Kidney (tissue), 14 donors: ENCODE measurements around the gene SLC2A9. TPM values are rescaled to one million over a fixed set of nuclear protein-coding genes. Genes with fewer than 3 reads are reported as not detected.
"Not testable (repeated sequence)": the region's sequence is repeated elsewhere in the genome, so short reads cannot be mapped to it uniquely, and the experiment has no call there.

ENCODE experiments used
- DNase-seq, 5 donors: peaks; one replicate each; pipeline ENCODE4 v3.0.0-alpha.2; 2013 to 2020
- FAIRE-seq: peaks from 2 replicates; lab custom pipeline; 2012; peaks lifted over from hg19 to GRCh38; lab: Jason Lieb, UNC
- H3K27ac ChIP-seq, 2 donors: one replicate each; pipeline ENCODE4 v1.7.0; 2013; ENCODE audit warnings: low read depth in 2 of 2, low read length in 2 of 2, inconsistent platforms in 1 of 2
- H3K27me3 ChIP-seq: one replicate; pipeline ENCODE4 v1.7.1; 2013; ENCODE audit warnings: low read length, inconsistent platforms; ENCODE audit not compliant: control insufficient read depth, insufficient read depth
- H3K36me3 ChIP-seq, 3 donors: one replicate each; pipeline versions ENCODE4 v1.7.0 to v1.7.1; 2013; ENCODE audit warnings: low read length in 3 of 3, control low read depth in 1 of 3, inconsistent platforms in 1 of 3; ENCODE audit not compliant: insufficient read depth in 3 of 3, control insufficient read depth in 2 of 3
- H3K4me1 ChIP-seq, 3 donors: one replicate each; pipeline versions ENCODE4 v1.7.0 to v1.7.1; 2013; ENCODE audit warnings: low read length in 3 of 3, inconsistent platforms in 1 of 3, low read depth in 1 of 3; ENCODE audit not compliant: control insufficient read depth in 2 of 3, insufficient read depth in 2 of 3
- H3K4me3 ChIP-seq, 3 donors: one replicate each; pipeline versions ENCODE4 v1.7.0 to v1.8.1; 2013; ENCODE audit warnings: low read length in 3 of 3, control low read depth in 1 of 3, inconsistent platforms in 1 of 3
- H3K9ac ChIP-seq, 3 donors: one replicate each; pipeline versions ENCODE4 v1.7.0 to v1.7.1; 2013; ENCODE audit warnings: low read length in 3 of 3, control low read depth in 1 of 3, inconsistent platforms in 1 of 3
- H3K9me3 ChIP-seq, 3 donors: one replicate each; pipeline versions ENCODE4 v1.7.0 to v1.7.1; 2013; ENCODE audit warnings: low read length in 3 of 3, control low read depth in 1 of 3, inconsistent platforms in 1 of 3; ENCODE audit not compliant: control insufficient read depth in 2 of 3, insufficient read depth in 1 of 3
- intact Hi-C: fragments of 100-400 bp; cut with DNase I; formaldehyde crosslinking; loops from one replicate; pipeline ENCODE4 v1.11.1; 2022
- polyA plus RNA-seq: library from polyadenylated mRNA; stranded (reverse); fragments of 350-450 nt; fragmentation: Illumina TruSeq; extraction: RNeasy Lipid Tissue Mini Kit (QIAGEN cat#74804); gene quantifications from one replicate; pipeline ENCODE4 v1.2.3, GENCODE V29; 2014; ENCODE audit warnings: low read depth, low replicate concordance; ENCODE audit not compliant: insufficient read depth
- total RNA-seq: library from RNA; stranded (reverse); fragmentation: NEBNext Ultra II Directional; extraction: Animal tissue kit (Norgen Biotek cat#: 25700); gene quantifications from one replicate; pipeline ENCODE4 v1.2.1, GENCODE V29; 2021
- TF ChIP-seq, protein P1 (sequence below): IDR thresholded peaks from 3 replicates; pipeline ENCODE4 v1.5.1; 2012; ENCODE audit warnings: mild to moderate bottlenecking, moderate library complexity, borderline replicate concordance; ENCODE audit not compliant: insufficient read depth; ENCODE audit errors: extremely low read depth
- donor health status: control.
- donor health status: control.
- donor health status: control.
- donor health status: control.
- donor health status: control.
- donor health status: DM: yes; HTN: yes; CAD: no.
- donor health status: Normal renal cell carcinoma (clear cell type).

The SLC2A9 gene
- total and polyA plus RNA-seq, 2 donors from 2014 or later: 41.5 to 47.6 TPM

DNA sequence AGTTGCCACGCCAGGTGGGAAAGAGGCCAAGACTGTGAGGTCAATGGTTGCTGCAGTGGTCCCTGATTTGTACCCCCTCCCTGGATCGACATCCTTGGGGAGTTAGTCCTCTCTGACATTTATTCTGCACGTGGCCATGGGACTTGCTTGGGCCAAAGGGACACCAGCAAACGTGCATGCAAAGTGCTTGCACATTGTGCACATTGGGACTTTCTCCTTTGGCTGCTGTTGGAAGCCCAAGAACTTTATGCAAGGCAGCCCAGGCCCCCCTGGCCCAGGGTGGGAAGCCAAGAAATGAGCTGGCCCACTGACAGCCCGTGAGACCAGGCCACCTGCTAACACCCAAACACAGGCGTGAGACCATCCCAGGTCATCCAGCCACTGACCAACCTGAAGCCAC lies 38.1 kb downstream of the SLC2A9 start:
- H3K4me1 ChIP-seq: no peaks in the 10 kb centered on the region
- FAIRE-seq (no peak), DNase-seq (no peak)
- H3K27me3 ChIP-seq: no peaks in the 10 kb centered on the region
- TF ChIP-seq, protein P1, sequence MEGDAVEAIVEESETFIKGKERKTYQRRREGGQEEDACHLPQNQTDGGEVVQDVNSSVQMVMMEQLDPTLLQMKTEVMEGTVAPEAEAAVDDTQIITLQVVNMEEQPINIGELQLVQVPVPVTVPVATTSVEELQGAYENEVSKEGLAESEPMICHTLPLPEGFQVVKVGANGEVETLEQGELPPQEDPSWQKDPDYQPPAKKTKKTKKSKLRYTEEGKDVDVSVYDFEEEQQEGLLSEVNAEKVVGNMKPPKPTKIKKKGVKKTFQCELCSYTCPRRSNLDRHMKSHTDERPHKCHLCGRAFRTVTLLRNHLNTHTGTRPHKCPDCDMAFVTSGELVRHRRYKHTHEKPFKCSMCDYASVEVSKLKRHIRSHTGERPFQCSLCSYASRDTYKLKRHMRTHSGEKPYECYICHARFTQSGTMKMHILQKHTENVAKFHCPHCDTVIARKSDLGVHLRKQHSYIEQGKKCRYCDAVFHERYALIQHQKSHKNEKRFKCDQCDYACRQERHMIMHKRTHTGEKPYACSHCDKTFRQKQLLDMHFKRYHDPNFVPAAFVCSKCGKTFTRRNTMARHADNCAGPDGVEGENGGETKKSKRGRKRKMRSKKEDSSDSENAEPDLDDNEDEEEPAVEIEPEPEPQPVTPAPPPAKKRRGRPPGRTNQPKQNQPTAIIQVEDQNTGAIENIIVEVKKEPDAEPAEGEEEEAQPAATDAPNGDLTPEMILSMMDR: no peak
- peaks cover 0 to 2% (median 0%) of the 10 kb centered on the region in 3 donors for H3K9me3 ChIP-seq
- H3K36me3 ChIP-seq: peaks cover 3 to 45% (median 19%) of the 10 kb centered on the region in 3 donors
- H3K4me3 ChIP-seq: no peak overlapping the region
- intact Hi-C loops: no loop called here
- no peak overlapping the region for H3K9ac ChIP-seq
- H3K27ac ChIP-seq: no peak overlapping the region

DNA sequence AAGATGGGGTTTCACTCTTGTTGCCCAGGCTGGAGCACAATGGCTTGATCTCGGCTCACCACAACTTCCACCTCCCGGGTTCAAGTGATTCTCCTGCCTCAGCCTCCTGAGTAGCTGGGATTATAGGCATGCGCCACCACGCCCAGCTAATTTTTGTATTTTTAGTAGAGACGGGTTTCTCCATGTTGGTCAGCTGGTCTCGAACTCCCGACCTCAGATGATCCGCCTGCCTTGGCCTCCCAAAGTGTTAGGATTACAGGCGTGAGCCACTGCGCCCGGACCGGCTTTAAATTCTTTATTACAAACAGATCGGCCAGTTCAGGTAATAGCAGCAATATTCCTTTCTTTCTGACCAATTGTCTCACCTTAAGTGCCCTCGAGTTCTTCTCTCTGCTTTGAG lies 39.4 kb downstream of the SLC2A9 start:
- FAIRE-seq, intact Hi-C loops: not testable (repeated sequence)

DNA sequence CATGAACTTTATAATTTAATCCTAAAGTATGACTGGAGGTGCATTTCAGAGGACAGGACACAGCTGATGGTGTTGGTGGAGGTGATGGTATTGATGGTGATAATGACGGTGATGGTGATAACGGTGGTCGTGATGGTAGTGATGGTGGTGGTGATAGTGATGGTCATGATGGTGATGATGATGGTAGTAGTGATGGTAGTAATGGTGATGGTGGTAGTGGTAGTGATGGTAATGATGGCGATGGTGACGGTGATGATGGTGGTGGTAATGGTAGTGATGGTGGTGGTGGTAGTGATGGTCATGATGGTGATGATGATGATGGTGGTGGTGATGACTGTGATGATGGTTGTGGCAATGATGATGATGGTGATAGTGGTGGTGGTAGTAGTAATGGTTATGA lies 40.4 kb downstream of the SLC2A9 start:
- Histone ChIP-seq H3K36me3 (peaks cover 3 to 50% (median 19%) of the 10 kb centered on the region in 3 donors), H3K27ac (no peak overlapping the region), H3K4me3 (peak overlapping the region in 1 of 3 donors; percentile 13), H3K27me3 (no peaks in the 10 kb centered on the region), H3K4me1 (no peaks in the 10 kb centered on the region), H3K9me3 (peaks cover 0 to 2% (median 0%) of the 10 kb centered on the region in 3 donors), H3K9ac (no peak overlapping the region)
- FAIRE-seq: no peak
- no peak for DNase-seq
- intact Hi-C loops: no loop called here
- TF ChIP-seq, protein P1: no peak

More for the DNA sequence above, 39.4 kb downstream of the SLC2A9 start:
- H3K9ac ChIP-seq, H3K4me1 ChIP-seq, H3K4me3 ChIP-seq, H3K27ac ChIP-seq, DNase-seq, H3K9me3 ChIP-seq, H3K27me3 ChIP-seq: not testable (repeated sequence)
- H3K36me3 ChIP-seq: peaks cover 3 to 50% (median 19%) of the 10 kb centered on the region in 3 donors

DNA sequence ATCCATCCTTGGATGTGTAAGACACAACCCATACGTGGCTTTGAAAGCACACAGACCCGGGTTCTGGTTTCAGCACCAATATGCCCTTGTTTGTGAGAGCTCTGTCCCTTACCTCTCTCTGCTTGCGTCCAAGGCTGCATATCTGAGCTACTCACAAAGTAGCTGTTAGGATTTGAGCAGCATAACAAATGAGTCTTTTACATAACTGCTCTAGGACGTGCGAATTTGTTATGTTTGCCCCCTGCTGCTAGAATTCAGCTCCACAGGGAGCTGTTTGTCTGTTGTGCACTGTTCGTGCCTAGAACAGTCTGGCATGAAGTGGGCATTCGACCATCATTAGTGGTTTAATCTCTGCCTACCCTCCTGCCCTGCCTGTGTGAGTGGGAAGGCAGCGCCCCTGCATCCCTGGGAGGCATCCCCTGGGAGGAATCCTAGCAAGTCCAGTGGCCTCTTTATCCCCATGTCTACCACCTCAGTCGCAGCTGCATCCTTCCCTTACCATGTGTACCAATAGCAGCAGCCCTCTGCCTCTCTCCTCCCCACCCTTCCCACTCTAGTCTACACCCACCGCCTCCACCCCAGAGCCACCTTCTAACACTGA lies 42.1 kb downstream of the SLC2A9 start:
- Histone ChIP-seq H3K27ac (peak overlapping the region in 1 of 2 donors; percentile 12), H3K27me3 (no peaks in the 10 kb centered on the region), H3K36me3 (peaks cover 3 to 36% (median 8%) of the 10 kb centered on the region in 3 donors), H3K4me1 (no peaks in the 10 kb centered on the region), H3K4me3 (no peak overlapping the region), H3K9me3 (peaks cover 0 to 2% (median 0%) of the 10 kb centered on the region in 3 donors), H3K9ac (no peak overlapping the region)
- FAIRE-seq: no peak
- TF ChIP-seq, protein P1: no peak
- no peak for DNase-seq
- intact Hi-C loops: no loop called here
